SHP77 (cell line): ENCODE results near the gene NSDHL.

Experiments used
- DNase-seq, 2 experiments: peaks; one replicate each; lab custom pipeline; 2025; lab: John Stamatoyannopoulos, UW

The NSDHL gene

GRCh38 chrX:152913910-152914309, 83.0 kb downstream of the NSDHL start:
- DNase-seq = no peak

- no peak for DNase-seq
Observed at GRCh38 chrX:152915541-152916241, 84.8 kb downstream of the NSDHL start.

GRCh38 chrX:152917656-152918579, 87.1 kb downstream of the NSDHL start:
- DNase-seq = no peak

GRCh38 chrX:152918707-152919106, 87.8 kb downstream of the NSDHL start:
- DNase-seq = no peak
